Naive thymus-derived CD4-positive, alpha-beta T cell (primary cell): Measurements from ENCODE around the gene AGBL5. TPM values are rescaled to one million over a fixed set of nuclear protein-coding genes. Genes with fewer than 3 reads are reported as not detected.

ENCODE experiments used
- ATAC-seq: fragments of 150-1000 bp; cut with Tn5 transposase; 2 replicates; pipeline ENCODE4 v1.10.0; 2021; ENCODE audit warnings: mild to moderate bottlenecking, moderate library complexity
- CTCF ChIA-PET: fragments of 350-600 bp; sonication (Branson Sonifier 250); formaldehyde crosslinking; loops from one replicate; lab custom pipeline; 2021; ENCODE audit warnings: antibody characterized with exemption; lab: Charles Lee
- POLR2A ChIA-PET: fragments of 350-600 bp; sonication (Branson Sonifier 250); formaldehyde crosslinking; loops from one replicate; lab custom pipeline; 2021; ENCODE audit warnings: antibody characterized with exemption, inconsistent platforms; lab: Charles Lee
- DNase-seq, 9 donors: peaks; one replicate each; pipeline versions ENCODE4 v3.0.0 to v3.0.0-alpha.2; 2020 to 2022; ENCODE audit warnings: mixed read lengths in 1 of 9
- H3K27ac ChIP-seq: one replicate; pipeline ENCODE4 v1.7.0; 2013; ENCODE audit warnings: mild to moderate bottlenecking, low read depth, low read length, moderate library complexity
- H3K27me3 ChIP-seq, 2 donors: one replicate each; pipeline ENCODE4 v1.7.0; 2013; ENCODE audit warnings: low read length in 2 of 2, mild to moderate bottlenecking in 2 of 2, moderate library complexity in 2 of 2; ENCODE audit not compliant: control insufficient read depth in 2 of 2, insufficient read depth in 2 of 2
- H3K36me3 ChIP-seq, 3 experiments: 1 replicate in 2 of 3; 2 replicates in 1 of 3; pipeline ENCODE4 v1.7.0; 2013; ENCODE audit warnings: low read length in 3 of 3, mild to moderate bottlenecking in 3 of 3, moderate library complexity in 1 of 3; ENCODE audit not compliant: insufficient read depth in 3 of 3, control insufficient read depth in 2 of 3
- H3K4me1 ChIP-seq, 2 donors: one replicate each; pipeline ENCODE4 v1.7.0; 2013; ENCODE audit warnings: low read length in 2 of 2, mild to moderate bottlenecking in 2 of 2, moderate library complexity in 1 of 2; ENCODE audit not compliant: control insufficient read depth in 2 of 2, insufficient read depth in 2 of 2
- H3K4me3 ChIP-seq: 2 replicates; pipeline ENCODE4 v1.7.0; 2013; ENCODE audit warnings: mild to moderate bottlenecking, low read length
- H3K9me3 ChIP-seq, 3 experiments: 1 replicate in 2 of 3; 2 replicates in 1 of 3; pipeline ENCODE4 v1.7.0; 2013; ENCODE audit warnings: low read length in 3 of 3; ENCODE audit not compliant: control insufficient read depth in 2 of 3
- H3K27ac Mint-ChIP-seq, 9 donors: one replicate each; pipeline ENCODE4 v1.8.0; 2020 to 2022; ENCODE audit warnings: mixed read lengths in 9 of 9, mild to moderate bottlenecking in 8 of 9, moderate library complexity in 5 of 9, inconsistent platforms in 2 of 9
- H3K27me3 Mint-ChIP-seq, 5 donors: one replicate each; pipeline ENCODE4 v1.8.0; 2021 to 2022; ENCODE audit warnings: mixed read lengths in 5 of 5, mild to moderate bottlenecking in 1 of 5
- H3K36me3 Mint-ChIP-seq, 5 donors: one replicate each; pipeline ENCODE4 v1.8.0; 2020 to 2022; ENCODE audit warnings: mixed read lengths in 5 of 5, mild to moderate bottlenecking in 3 of 5, inconsistent platforms in 1 of 5
- H3K4me1 Mint-ChIP-seq, 7 donors: one replicate each; pipeline ENCODE4 v1.8.0; 2020 to 2022; ENCODE audit warnings: mixed read lengths in 7 of 7, mild to moderate bottlenecking in 3 of 7, inconsistent platforms in 1 of 7
- H3K4me3 Mint-ChIP-seq, 10 donors: one replicate each; pipeline ENCODE4 v1.8.0; 2020 to 2022; ENCODE audit warnings: mild to moderate bottlenecking in 10 of 10, mixed read lengths in 10 of 10, moderate library complexity in 6 of 10, inconsistent platforms in 2 of 10
- H3K9me3 Mint-ChIP-seq, 11 donors: one replicate each; pipeline ENCODE4 v1.8.0; 2020 to 2022; ENCODE audit warnings: mixed read lengths in 11 of 11, mild to moderate bottlenecking in 4 of 11, inconsistent platforms in 1 of 11, moderate library complexity in 1 of 11
- intact Hi-C, 2 donors: fragments of 100-400 bp; cut with micrococcal nuclease; formaldehyde crosslinking; loops; one replicate each; pipeline ENCODE4 v1.15.1; 2023
- polyA plus RNA-seq, 2 donors: library from polyadenylated mRNA; unstranded; fragments of 300-500 nt; fragmentation: Illumina TruSeq; gene quantifications; one replicate each; pipeline ENCODE4 v1.2.3, GENCODE V29; 2021
- total RNA-seq, 6 experiments: library from RNA in 5 of 6; stranded (reverse) in 5 of 6; gene quantifications; 1 replicate in 5 of 6; 2 replicates in 1 of 6; pipeline ENCODE4 v1.2.3 and lab custom pipeline; 2021 to 2026

AGBL5 gene
- total and polyA plus RNA-seq, 7 experiments from 2014 or later, result 7.6 to 15.7 (median 12.2) TPM

- Histone ChIP-seq H3K4me1 (no peaks in the 10 kb centered on the region), H3K36me3 (no peaks in the 10 kb centered on the region), H3K4me3 (no peak overlapping the region), H3K27me3 (no peaks in the 10 kb centered on the region), H3K9me3 (no peaks in the 10 kb centered on the region), H3K27ac (no peak overlapping the region)
- ATAC-seq (no peak), DNase-seq (no peak)
- H3K9me3 Mint-ChIP-seq, result no peaks in the 10 kb centered on the region
- no peak overlapping the region for H3K27ac Mint-ChIP-seq
- no peaks in the 10 kb centered on the region for H3K36me3 Mint-ChIP-seq
- CTCF ChIA-PET, result no interaction called here
- POLR2A ChIA-PET, result no interaction called here
- peaks cover 0 to 34% (median 0%) of the 10 kb centered on the region in 5 donors for H3K27me3 Mint-ChIP-seq
- intact Hi-C loops, result no loop called here
- peaks cover 7 to 15% (median 9%) of the 10 kb centered on the region in 7 donors for H3K4me1 Mint-ChIP-seq
- no peak overlapping the region for H3K4me3 Mint-ChIP-seq
These were observed 43.8 kb upstream of the AGBL5 start for GRCh38 chr2:27007416-27008374.

GRCh38 chr2:27008678-27009077, 42.8 kb upstream of the AGBL5 start:
- Mint-ChIP-seq H3K4me1 (peaks cover 7 to 15% (median 9%) of the 10 kb centered on the region in 7 donors), H3K27ac (no peak overlapping the region), H3K9me3 (no peaks in the 10 kb centered on the region), H3K4me3 (no peak overlapping the region), H3K27me3 (peaks cover 0 to 32% (median 0%) of the 10 kb centered on the region in 5 donors), H3K36me3 (no peaks in the 10 kb centered on the region)
- intact Hi-C loops, result no loop called here
- ATAC-seq (no peak), DNase-seq (no peak)
- no peak overlapping the region for H3K4me3 ChIP-seq
- H3K9me3 ChIP-seq, result no peaks in the 10 kb centered on the region
- no peak overlapping the region for H3K27ac ChIP-seq
- no peaks in the 10 kb centered on the region for H3K36me3 ChIP-seq
- CTCF ChIA-PET, result interaction anchor here (1.0 kb wide), 1 partner anchor 47 kb away, joined by 3 read pairs; no protein-coding TSS in a partner anchor
- no peaks in the 10 kb centered on the region for H3K27me3 ChIP-seq
- POLR2A ChIA-PET, result no interaction called here
- no peaks in the 10 kb centered on the region for H3K4me1 ChIP-seq

- H3K27ac ChIP-seq, result no peak overlapping the region
- ATAC-seq, result no peak
- no peaks in the 10 kb centered on the region for H3K27me3 ChIP-seq
- H3K4me3 ChIP-seq, result no peak overlapping the region
- Mint-ChIP-seq H3K4me3 (no peak overlapping the region), H3K4me1 (peaks cover 7 to 15% (median 9%) of the 10 kb centered on the region in 7 donors), H3K27me3 (peaks cover 0 to 28% (median 0%) of the 10 kb centered on the region in 5 donors), H3K9me3 (no peaks in the 10 kb centered on the region), H3K27ac (no peak overlapping the region), H3K36me3 (no peaks in the 10 kb centered on the region)
- no peaks in the 10 kb centered on the region for H3K36me3 ChIP-seq
- H3K4me1 ChIP-seq, result no peaks in the 10 kb centered on the region
- H3K9me3 ChIP-seq, result no peaks in the 10 kb centered on the region
- POLR2A ChIA-PET, result interaction anchor here (0.6 kb wide), 1 partner anchor 18 kb away, joined by 4 read pairs; no protein-coding TSS in a partner anchor
- intact Hi-C loops, result no loop called here
- CTCF ChIA-PET, result interaction anchor here (0.6 to 1.0 kb wide), 2 partner anchors 42 to 47 kb away, joined by 3 to 6 read pairs; no protein-coding TSS in a partner anchor
- no peak for DNase-seq
These were observed 42.4 kb upstream of the AGBL5 start for GRCh38 chr2:27009083-27009482.

- ChIA-PET CTCF (interaction anchor here (0.6 to 1.0 kb wide), 2 partner anchors 42 to 48 kb away, joined by 3 to 6 read pairs; no protein-coding TSS in a partner anchor), POLR2A (interaction anchor here (0.6 kb wide), 1 partner anchor 19 kb away, joined by 4 read pairs; no protein-coding TSS in a partner anchor)
- no peaks in the 10 kb centered on the region for H3K9me3 ChIP-seq
- H3K27me3 ChIP-seq, result no peaks in the 10 kb centered on the region
- peaks cover 0 to 28% (median 0%) of the 10 kb centered on the region in 5 donors for H3K27me3 Mint-ChIP-seq
- no peaks in the 10 kb centered on the region for H3K36me3 ChIP-seq
- no peak overlapping the region for H3K4me3 ChIP-seq
- H3K27ac ChIP-seq, result no peak overlapping the region
- DNase-seq, result no peak
- no peak overlapping the region for H3K27ac Mint-ChIP-seq
- no peak overlapping the region for H3K4me3 Mint-ChIP-seq
- no peaks in the 10 kb centered on the region for H3K4me1 ChIP-seq
- no peaks in the 10 kb centered on the region for H3K36me3 Mint-ChIP-seq
- peaks cover 7 to 15% (median 9%) of the 10 kb centered on the region in 7 donors for H3K4me1 Mint-ChIP-seq
- intact Hi-C loops, result no loop called here
- no peaks in the 10 kb centered on the region for H3K9me3 Mint-ChIP-seq
- ATAC-seq, result no peak
These were observed 41.8 kb upstream of the AGBL5 start for GRCh38 chr2:27009716-27010115.

- H3K4me3 Mint-ChIP-seq, result no peak overlapping the region
- H3K9me3 ChIP-seq, result no peaks in the 10 kb centered on the region
- no peak for DNase-seq
- no peaks in the 10 kb centered on the region for H3K36me3 Mint-ChIP-seq
- POLR2A ChIA-PET, result no interaction called here
- intact Hi-C loops, result no loop called here
- peaks cover 0 to 28% (median 0%) of the 10 kb centered on the region in 5 donors for H3K27me3 Mint-ChIP-seq
- H3K36me3 ChIP-seq, result no peaks in the 10 kb centered on the region
- no peak overlapping the region for H3K4me3 ChIP-seq
- no peaks in the 10 kb centered on the region for H3K9me3 Mint-ChIP-seq
- no peaks in the 10 kb centered on the region for H3K4me1 ChIP-seq
- no peaks in the 10 kb centered on the region for H3K27me3 ChIP-seq
- ATAC-seq, result no peak
- no peak overlapping the region for H3K27ac ChIP-seq
- peaks cover 7 to 15% (median 9%) of the 10 kb centered on the region in 7 donors for H3K4me1 Mint-ChIP-seq
- no peak overlapping the region for H3K27ac Mint-ChIP-seq
- CTCF ChIA-PET, result interaction anchor here (1.0 kb wide), 1 partner anchor 49 kb away, joined by 3 read pairs; no protein-coding TSS in a partner anchor
These were observed 41.3 kb upstream of the AGBL5 start for GRCh38 chr2:27010139-27010538.

- no peaks in the 10 kb centered on the region for H3K9me3 Mint-ChIP-seq
- no peaks in the 10 kb centered on the region for H3K27me3 ChIP-seq
- H3K4me3 ChIP-seq, result no peak overlapping the region
- no peaks in the 10 kb centered on the region for H3K9me3 ChIP-seq
- CTCF ChIA-PET, result no interaction called here
- H3K27ac Mint-ChIP-seq, result no peak overlapping the region
- intact Hi-C loops, result no loop called here
- no peaks in the 10 kb centered on the region for H3K4me1 ChIP-seq
- POLR2A ChIA-PET, result no interaction called here
- ATAC-seq, result no peak
- H3K27ac ChIP-seq, result no peak overlapping the region
- H3K36me3 ChIP-seq, result no peaks in the 10 kb centered on the region
- H3K4me1 Mint-ChIP-seq, result peaks cover 7 to 15% (median 12%) of the 10 kb centered on the region in 7 donors
- H3K4me3 Mint-ChIP-seq, result no peak overlapping the region
- peaks cover 0 to 11% (median 0%) of the 10 kb centered on the region in 5 donors for H3K27me3 Mint-ChIP-seq
- no peaks in the 10 kb centered on the region for H3K36me3 Mint-ChIP-seq
- DNase-seq, result no peak
These were observed 37.7 kb upstream of the AGBL5 start for GRCh38 chr2:27013738-27014137.
